GM21390 (cell line): ENCODE data around the gene ACRBP.

ENCODE experiments used
- ATAC-seq: cut with Tn5 transposase; IDR thresholded peaks from one replicate; pipeline ENCODE4 v1.9.1; 2021; ENCODE audit not compliant: unreplicated experiment

ACRBP gene

GRCh38 chr12:6647083-6647604 lies at the start of gene ACRBP:
ACRBP (minus strand) TSS chr12:6647432; CDS start chr12:6647366, 66 bp downstream.
- ATAC-seq = no peak

GRCh38 chr12:6695313-6696045 lies 48.2 kb upstream of the ACRBP start:
- ATAC-seq = no peak

- ATAC-seq = no peak
Observed at GRCh38 chr12:6694701-6695100, 47.5 kb upstream of the ACRBP start.

- no peak for ATAC-seq
Observed at GRCh38 chr12:6693832-6694355, 46.7 kb upstream of the ACRBP start.

- ATAC-seq = no peak
Observed at GRCh38 chr12:6692888-6693287, 45.7 kb upstream of the ACRBP start.

GRCh38 chr12:6691473-6691872 lies 44.2 kb upstream of the ACRBP start:
- no peak for ATAC-seq

GRCh38 chr12:6688999-6689882 lies 42.0 kb upstream of the ACRBP start, which contains the start of gene ZNF384:
ZNF384 (minus strand) TSS chr12:6689375; CDS start chr12:6679520, 9,855 bp downstream.
- peak; percentile 84 for ATAC-seq

- ATAC-seq = peak; percentile 42
Observed at GRCh38 chr12:6688543-6688998, 41.3 kb upstream of the ACRBP start.

- no peak for ATAC-seq
Observed at GRCh38 chr12:6685814-6686213, 38.6 kb upstream of the ACRBP start.

- ATAC-seq = no peak
Observed at GRCh38 chr12:6684609-6685008, 37.4 kb upstream of the ACRBP start.

- no peak for ATAC-seq
Observed at GRCh38 chr12:6676962-6677361, 29.7 kb upstream of the ACRBP start.

- ATAC-seq = no peak
Observed at GRCh38 chr12:6672143-6672542, 24.9 kb upstream of the ACRBP start.

GRCh38 chr12:6667559-6668210 lies 20.5 kb upstream of the ACRBP start:
- ATAC-seq = no peak

GRCh38 chr12:6666211-6666610 lies 19.0 kb upstream of the ACRBP start:
- ATAC-seq = no peak

- no peak for ATAC-seq
Observed at GRCh38 chr12:6664902-6665301, 17.7 kb upstream of the ACRBP start.

- peak; percentile 99 for ATAC-seq
Observed at GRCh38 chr12:6662906-6663742, 15.9 kb upstream of the ACRBP start, which contains the start of gene ING4. ING4 (minus strand) TSS chr12:6663119; CDS start chr12:6663101, 18 bp downstream.

- ATAC-seq = no peak
Observed at GRCh38 chr12:6662602-6662905, 15.3 kb upstream of the ACRBP start.

GRCh38 chr12:6653987-6654386 lies 6.8 kb upstream of the ACRBP start:
- ATAC-seq = no peak

- no peak for ATAC-seq
Observed at GRCh38 chr12:6653342-6653741, 6.1 kb upstream of the ACRBP start.

GRCh38 chr12:6652391-6652790 lies 5.2 kb upstream of the ACRBP start:
- no peak for ATAC-seq
